ENCODE results near the gene TMEM120B. TPM values are rescaled to one million over a fixed set of nuclear protein-coding genes. Genes with fewer than 3 reads are reported as not detected.
"Not testable (repeated sequence)": the region's sequence is repeated elsewhere in the genome, so short reads cannot be mapped to it uniquely, and the experiment has no call there.

The TMEM120B gene
- total and polyA plus RNA-seq, 9 donors = 10.2 to 28.1 (median 16.3) TPM

DNA sequence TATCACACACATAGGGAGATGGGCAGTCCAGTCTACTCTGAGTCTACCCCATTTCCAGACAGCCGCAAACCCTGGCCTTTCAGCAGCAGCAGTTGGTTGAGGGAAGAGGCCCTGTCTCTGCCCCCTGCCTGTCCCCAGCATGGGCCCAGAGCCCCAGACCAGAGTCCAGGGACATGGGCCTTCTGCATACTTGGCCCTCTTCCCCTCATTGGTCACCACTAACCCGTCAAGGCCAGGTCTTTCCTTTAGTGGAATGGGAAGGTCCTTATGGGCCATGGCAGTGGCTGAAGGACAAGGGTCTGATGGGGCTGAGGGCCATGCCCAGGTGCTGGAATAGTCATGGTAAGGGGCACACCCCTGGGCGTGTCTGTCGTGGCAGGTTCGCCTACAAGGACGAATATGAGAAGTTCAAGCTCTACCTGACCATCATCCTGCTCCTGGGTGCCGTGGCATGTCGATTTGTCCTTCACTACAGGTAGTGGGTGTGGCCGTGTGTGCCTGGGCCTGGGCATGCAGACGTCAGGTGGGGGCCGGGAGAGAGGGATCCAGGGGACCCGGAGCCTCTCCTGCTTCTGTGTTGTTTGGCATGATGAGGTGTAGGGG is 39.3 kb downstream of the TMEM120B start:
- H3K9me3 ChIP-seq (replicated peaks; ENCODE audit: control insufficient read depth, low read depth, low read length) = no peaks in the 10 kb centered on the region
- no peaks in the 10 kb centered on the region for H3K27me3 ChIP-seq (ENCODE audit: control insufficient read depth, insufficient read depth, low read length)
- no peak overlapping the region for H3K4me3 ChIP-seq (ENCODE audit: low read length)
- peaks cover 12% of the 10 kb centered on the region for H3K4me1 ChIP-seq (ENCODE audit: control insufficient read depth, insufficient read depth, low read length)
- H3K36me3 ChIP-seq (ENCODE audit: control insufficient read depth, insufficient read depth, low read length) = peaks cover 52% of the 10 kb centered on the region
- H3K27ac ChIP-seq (ENCODE audit: low read length) = no peak overlapping the region
- DNase-seq = no peak
- 93% methylated on average over 7 of the region's 12 CpGs for WGBS (ENCODE audit: insufficient coverage)

DNA sequence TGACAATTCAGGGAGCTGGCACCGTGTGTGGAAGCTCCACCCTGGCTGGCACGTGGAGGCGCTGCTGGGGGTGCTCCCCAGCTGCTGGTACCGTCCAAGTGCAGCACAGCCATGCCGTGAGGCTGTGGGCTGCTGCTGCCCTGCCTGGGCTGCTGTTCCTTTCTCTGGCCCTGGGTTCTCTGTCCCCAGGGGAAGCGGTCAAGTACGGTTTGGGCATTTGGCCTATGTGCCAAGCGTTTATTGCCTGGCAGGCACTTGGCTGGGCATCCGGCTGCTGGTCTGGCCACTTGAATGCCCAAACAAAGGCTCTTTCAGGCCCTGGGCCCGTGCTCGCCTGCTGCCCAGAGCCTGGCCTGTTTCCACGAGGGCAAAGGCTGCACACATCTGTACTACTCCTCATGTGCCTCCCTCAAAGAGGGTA is 41.3 kb downstream of the TMEM120B start:
- H3K4me3 ChIP-seq (ENCODE audit: low read length) = no peak overlapping the region
- peaks cover 54% of the 10 kb centered on the region for H3K36me3 ChIP-seq (ENCODE audit: control insufficient read depth, insufficient read depth, low read length)
- peaks cover 12% of the 10 kb centered on the region for H3K4me1 ChIP-seq (ENCODE audit: control insufficient read depth, insufficient read depth, low read length)
- 66% methylated on average over 12 of the region's 12 CpGs for WGBS (ENCODE audit: insufficient coverage)
- H3K27ac ChIP-seq (ENCODE audit: low read length) = no peak overlapping the region
- no peaks in the 10 kb centered on the region for H3K27me3 ChIP-seq (ENCODE audit: control insufficient read depth, insufficient read depth, low read length)
- peak; percentile 48 for DNase-seq
- no peaks in the 10 kb centered on the region for H3K9me3 ChIP-seq (replicated peaks; ENCODE audit: control insufficient read depth, low read depth, low read length)

GRCh38 chr12:121754836-121755235 is 42.3 kb downstream of the TMEM120B start:
- Histone ChIP-seq H3K27me3 (ENCODE audit: control insufficient read depth, insufficient read depth, low read length) (no peaks in the 10 kb centered on the region), H3K4me3 (ENCODE audit: low read length) (no peak overlapping the region), H3K36me3 (ENCODE audit: control insufficient read depth, insufficient read depth, low read length) (peaks cover 46% of the 10 kb centered on the region), H3K27ac (ENCODE audit: low read length) (no peak overlapping the region), H3K4me1 (ENCODE audit: control insufficient read depth, insufficient read depth, low read length) (peaks cover 12% of the 10 kb centered on the region), H3K9me3 (replicated peaks; ENCODE audit: control insufficient read depth, low read depth, low read length) (no peaks in the 10 kb centered on the region)
- 95% methylated on average over 6 of the region's 11 CpGs for WGBS (ENCODE audit: insufficient coverage)
- no peak for DNase-seq

DNA sequence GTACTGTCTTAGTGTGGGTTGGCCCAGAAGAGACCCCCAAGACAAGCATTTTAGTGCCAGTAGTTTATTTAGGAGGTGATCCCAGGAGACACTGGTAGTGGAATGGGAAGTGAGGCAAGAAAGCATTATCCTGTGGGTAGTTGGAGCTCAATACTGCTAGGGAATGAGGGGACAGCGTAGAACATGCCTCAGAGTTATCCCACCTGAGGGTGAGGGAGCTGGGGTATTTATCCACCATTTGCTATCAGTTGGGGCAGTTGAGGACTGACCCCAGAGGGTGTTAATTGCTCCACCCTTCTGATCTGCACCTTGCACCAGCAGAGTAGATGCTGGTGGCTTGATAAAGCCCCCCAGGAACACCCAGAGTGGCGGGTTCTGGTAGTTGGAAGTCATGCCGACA is 43.0 kb downstream of the TMEM120B start:
- Histone ChIP-seq H3K4me3 (ENCODE audit: low read length) (no peak overlapping the region), H3K27me3 (ENCODE audit: control insufficient read depth, insufficient read depth, low read length) (no peaks in the 10 kb centered on the region), H3K4me1 (ENCODE audit: control insufficient read depth, insufficient read depth, low read length) (peaks cover 12% of the 10 kb centered on the region), H3K9me3 (replicated peaks; ENCODE audit: control insufficient read depth, low read depth, low read length) (no peaks in the 10 kb centered on the region), H3K36me3 (ENCODE audit: control insufficient read depth, insufficient read depth, low read length) (peaks cover 42% of the 10 kb centered on the region), H3K27ac (ENCODE audit: low read length) (no peak overlapping the region)
- 100% methylated on average over 1 of the region's 3 CpGs for WGBS (ENCODE audit: insufficient coverage)
- DNase-seq = no peak

DNA sequence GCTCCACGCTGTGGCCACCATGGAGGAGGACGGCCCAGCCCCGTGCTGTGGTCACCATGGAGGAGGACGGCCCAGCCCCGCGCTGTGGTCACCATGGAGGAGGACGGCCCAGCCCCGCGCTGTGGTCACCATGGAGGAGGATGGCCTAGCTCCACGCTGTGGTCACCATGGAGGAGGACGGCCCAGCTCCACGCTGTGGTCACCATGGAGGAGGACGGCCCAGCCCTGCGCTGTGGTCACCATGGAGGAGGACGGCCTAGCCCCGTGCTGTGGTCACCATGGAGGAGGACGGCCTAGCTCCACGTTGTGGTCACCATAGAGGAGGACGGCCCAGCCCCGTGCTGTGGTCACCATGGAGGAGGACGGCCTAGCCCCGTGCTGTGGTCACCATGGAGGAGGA is 46.0 kb downstream of the TMEM120B start:
- not testable (repeated sequence) for H3K9me3 ChIP-seq (replicated peaks; ENCODE audit: control insufficient read depth, low read depth, low read length); H3K4me3 ChIP-seq (ENCODE audit: low read length); DNase-seq; H3K27ac ChIP-seq (ENCODE audit: low read length); H3K27me3 ChIP-seq (ENCODE audit: control insufficient read depth, insufficient read depth, low read length)
- WGBS (ENCODE audit: insufficient coverage) = 93% methylated on average over 8 of the region's 22 CpGs
- Histone ChIP-seq H3K36me3 (ENCODE audit: control insufficient read depth, insufficient read depth, low read length) (peaks cover 31% of the 10 kb centered on the region), H3K4me1 (ENCODE audit: control insufficient read depth, insufficient read depth, low read length) (peaks cover 30% of the 10 kb centered on the region)

GRCh38 chr12:121762269-121762668 is 49.7 kb downstream of the TMEM120B start:
- Histone ChIP-seq H3K4me1 (ENCODE audit: control insufficient read depth, insufficient read depth, low read length) (peaks cover 36% of the 10 kb centered on the region), H3K4me3 (ENCODE audit: low read length) (no peak overlapping the region), H3K27me3 (ENCODE audit: control insufficient read depth, insufficient read depth, low read length) (no peaks in the 10 kb centered on the region), H3K9me3 (replicated peaks; ENCODE audit: control insufficient read depth, low read depth, low read length) (no peaks in the 10 kb centered on the region), H3K27ac (ENCODE audit: low read length) (peak overlapping the region; percentile 86), H3K36me3 (ENCODE audit: control insufficient read depth, insufficient read depth, low read length) (peaks cover 31% of the 10 kb centered on the region)
- WGBS (ENCODE audit: insufficient coverage) = 35% methylated on average over 4 of the region's 6 CpGs
- peak; percentile 91 for DNase-seq

GRCh38 chr12:121764808-121765207 is 52.3 kb downstream of the TMEM120B start:
- DNase-seq = no peak
- Histone ChIP-seq H3K27me3 (ENCODE audit: control insufficient read depth, insufficient read depth, low read length) (no peaks in the 10 kb centered on the region), H3K36me3 (ENCODE audit: control insufficient read depth, insufficient read depth, low read length) (peaks cover 26% of the 10 kb centered on the region), H3K9me3 (replicated peaks; ENCODE audit: control insufficient read depth, low read depth, low read length) (no peaks in the 10 kb centered on the region), H3K4me1 (ENCODE audit: control insufficient read depth, insufficient read depth, low read length) (peaks cover 51% of the 10 kb centered on the region), H3K4me3 (ENCODE audit: low read length) (no peak overlapping the region), H3K27ac (ENCODE audit: low read length) (no peak overlapping the region)
- WGBS (ENCODE audit: insufficient coverage) = 25% methylated on average over 1 of the region's 3 CpGs

DNA sequence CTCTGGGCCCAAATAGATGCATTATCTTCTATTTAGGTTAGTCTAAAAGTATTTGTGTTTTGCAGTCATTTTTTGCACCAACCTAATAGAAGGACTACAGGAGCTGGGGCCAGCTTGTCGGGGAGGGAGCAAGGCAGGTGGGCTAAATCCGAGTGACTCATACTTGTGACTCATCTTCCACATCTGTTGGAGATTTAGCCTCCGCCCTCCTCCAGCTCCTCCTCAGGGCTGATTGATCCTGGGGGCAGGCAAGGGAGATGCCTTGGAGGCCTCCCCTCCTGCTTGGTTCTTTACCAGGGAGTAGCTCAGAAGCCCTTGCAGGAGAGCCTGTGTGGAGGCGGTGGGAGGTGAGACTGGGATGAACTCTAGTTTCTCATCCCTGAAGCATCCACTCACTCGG is 53.0 kb downstream of the TMEM120B start:
- 38% methylated on average over 1 of the region's 5 CpGs for WGBS (ENCODE audit: insufficient coverage)
- peaks cover 24% of the 10 kb centered on the region for H3K36me3 ChIP-seq (ENCODE audit: control insufficient read depth, insufficient read depth, low read length)
- H3K4me1 ChIP-seq (ENCODE audit: control insufficient read depth, insufficient read depth, low read length) = peaks cover 58% of the 10 kb centered on the region
- H3K27me3 ChIP-seq (ENCODE audit: control insufficient read depth, insufficient read depth, low read length) = no peaks in the 10 kb centered on the region
- no peaks in the 10 kb centered on the region for H3K9me3 ChIP-seq (replicated peaks; ENCODE audit: control insufficient read depth, low read depth, low read length)
- DNase-seq = peak; percentile 83
- peak overlapping the region; percentile 20 for H3K27ac ChIP-seq (ENCODE audit: low read length)
- no peak overlapping the region for H3K4me3 ChIP-seq (ENCODE audit: low read length)

GRCh38 chr12:121766290-121767039 is 53.9 kb downstream of the TMEM120B start:
- Histone ChIP-seq H3K4me1 (ENCODE audit: control insufficient read depth, insufficient read depth, low read length) (peaks cover 63% of the 10 kb centered on the region), H3K27ac (ENCODE audit: low read length) (no peak overlapping the region), H3K9me3 (replicated peaks; ENCODE audit: control insufficient read depth, low read depth, low read length) (no peaks in the 10 kb centered on the region), H3K36me3 (ENCODE audit: control insufficient read depth, insufficient read depth, low read length) (peaks cover 24% of the 10 kb centered on the region), H3K4me3 (ENCODE audit: low read length) (no peak overlapping the region), H3K27me3 (ENCODE audit: control insufficient read depth, insufficient read depth, low read length) (no peaks in the 10 kb centered on the region)
- DNase-seq = no peak
- 88% methylated on average over 5 of the region's 5 CpGs for WGBS (ENCODE audit: insufficient coverage)

- Histone ChIP-seq H3K27me3 (ENCODE audit: control insufficient read depth, insufficient read depth, low read length) (no peaks in the 10 kb centered on the region), H3K4me1 (ENCODE audit: control insufficient read depth, insufficient read depth, low read length) (peaks cover 55% of the 10 kb centered on the region), H3K27ac (ENCODE audit: low read length) (peak overlapping the region; percentile 74), H3K4me3 (ENCODE audit: low read length) (no peak overlapping the region), H3K36me3 (ENCODE audit: control insufficient read depth, insufficient read depth, low read length) (peaks cover 22% of the 10 kb centered on the region), H3K9me3 (replicated peaks; ENCODE audit: control insufficient read depth, low read depth, low read length) (no peaks in the 10 kb centered on the region)
- peak; percentile 81 for DNase-seq
- 20% methylated on average over 9 of the region's 10 CpGs for WGBS (ENCODE audit: insufficient coverage)
Measured at GRCh38 chr12:121767525-121768016, 55.0 kb downstream of the TMEM120B start.

Data from muscle of leg (tissue), 11 donors.